ENCODE data around the gene NRDE2.
A peak's percentile ranks its signal among the peaks of the same experiment; 100 is the strongest.
"Not testable (repeated sequence)": the region's sequence is repeated elsewhere in the genome, so short reads cannot be mapped to it uniquely, and the experiment has no call there.

The NRDE2 gene

DNA sequence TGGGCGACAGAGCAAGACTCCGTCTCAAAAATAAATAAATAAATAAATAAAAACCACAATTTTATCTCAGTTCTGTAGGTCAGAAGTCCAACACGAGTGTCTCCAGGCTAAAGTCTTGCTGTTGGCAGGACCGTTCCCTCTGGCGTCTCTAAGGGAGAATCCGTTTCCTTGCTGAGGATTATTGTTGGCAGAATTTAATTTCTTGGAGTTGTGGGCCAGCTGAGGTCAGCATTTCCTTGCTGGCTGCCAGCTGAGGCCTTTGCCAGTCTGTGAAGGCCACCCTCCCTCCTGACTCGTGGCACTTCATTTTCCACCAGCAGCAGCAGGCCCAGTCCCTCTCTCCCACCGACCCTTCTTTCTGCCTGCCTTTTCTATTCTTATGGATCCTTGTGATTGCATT lies 58.2 kb downstream of the NRDE2 start:
- no peak for DNase-seq

GRCh38 chr14:90272523-90272922 lies 59.2 kb downstream of the NRDE2 start:
- DNase-seq: no peak

DNA sequence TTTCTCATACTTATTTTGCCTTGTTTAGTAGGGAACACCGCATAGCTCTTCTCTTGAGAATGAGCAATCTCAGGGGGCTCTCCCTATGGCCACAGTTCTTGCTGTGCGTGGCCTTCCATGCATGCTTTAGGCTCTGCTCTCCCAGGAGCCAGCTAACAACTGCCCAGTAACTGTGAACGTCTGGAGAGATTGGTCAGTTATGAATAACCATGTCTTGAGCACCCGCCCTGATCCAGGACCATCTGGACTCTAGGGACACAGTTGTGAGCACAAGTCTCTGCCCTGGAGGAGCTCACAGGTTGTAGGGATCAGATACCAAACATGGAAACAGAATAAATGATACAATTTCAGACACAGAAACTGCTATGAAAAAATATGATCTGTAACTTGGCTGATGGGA lies 63.3 kb downstream of the NRDE2 start:
- no peak for DNase-seq

DNA sequence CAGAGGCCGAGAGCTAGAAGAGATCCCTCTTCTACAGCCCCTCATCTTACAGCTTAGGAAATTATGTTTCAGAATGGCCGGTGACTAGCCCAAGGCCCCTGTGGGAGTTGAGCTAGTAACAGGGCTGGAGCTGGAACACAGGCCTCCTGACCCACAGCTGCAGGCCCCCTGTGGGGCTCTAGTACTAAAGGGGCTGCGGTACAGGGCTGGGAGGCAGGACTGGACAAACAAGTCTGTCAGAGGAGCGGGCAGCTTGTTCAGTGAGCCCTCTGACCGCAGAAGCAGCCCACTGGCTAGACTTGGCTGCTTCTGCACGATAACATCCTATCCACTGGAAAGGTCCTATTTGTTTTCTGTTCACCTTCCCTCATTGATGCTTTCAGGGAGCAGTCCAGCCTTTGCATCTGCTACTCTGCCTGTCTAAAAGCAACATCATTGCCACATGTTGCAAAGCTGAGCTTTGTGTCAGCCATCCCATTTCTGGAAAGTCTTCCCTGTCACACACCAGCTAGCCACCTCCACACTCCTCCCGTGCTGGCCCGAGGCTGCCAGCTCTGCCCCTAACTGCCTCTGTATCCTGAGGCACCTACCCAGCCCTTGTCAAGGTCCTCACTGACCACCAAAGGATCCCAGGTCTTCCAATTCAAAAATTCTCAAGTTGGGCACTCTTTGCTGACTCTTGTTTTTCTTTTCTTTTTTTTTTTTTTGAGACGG lies 65.1 kb downstream of the NRDE2 start:
- DNase-seq: no peak

- no peak for DNase-seq
Measured at GRCh38 chr14:90263748-90264449, 67.8 kb downstream of the NRDE2 start.

- peak; percentile 89 to 91 for DNase-seq
Measured at GRCh38 chr14:90256354-90257131, 75.2 kb downstream of the NRDE2 start, which contains the start of gene PSMC1. Gene PSMC1, plus strand, starts transcription at chr14:90256553. Its CDS starts 45 bp downstream, at chr14:90256598.

DNA sequence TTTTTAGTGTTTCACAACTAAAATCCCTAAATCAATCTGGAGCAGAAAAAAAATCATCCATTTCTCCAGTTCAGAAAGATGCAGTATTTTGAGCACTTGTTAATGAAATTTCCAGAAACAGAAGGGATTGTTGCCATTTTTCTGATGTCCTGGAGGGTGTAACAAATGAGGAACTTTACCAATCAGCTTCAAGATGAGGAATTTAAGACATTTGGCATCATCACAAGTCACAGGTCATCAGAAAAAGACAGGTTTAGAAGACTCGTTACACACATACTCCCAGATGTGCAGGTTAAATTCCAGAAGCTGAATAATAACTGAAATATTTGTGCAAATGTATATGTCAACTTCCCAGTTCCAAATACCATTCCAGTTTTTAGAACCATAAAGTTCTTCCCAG lies 75.9 kb downstream of the NRDE2 start:
- no peak for DNase-seq

DNA sequence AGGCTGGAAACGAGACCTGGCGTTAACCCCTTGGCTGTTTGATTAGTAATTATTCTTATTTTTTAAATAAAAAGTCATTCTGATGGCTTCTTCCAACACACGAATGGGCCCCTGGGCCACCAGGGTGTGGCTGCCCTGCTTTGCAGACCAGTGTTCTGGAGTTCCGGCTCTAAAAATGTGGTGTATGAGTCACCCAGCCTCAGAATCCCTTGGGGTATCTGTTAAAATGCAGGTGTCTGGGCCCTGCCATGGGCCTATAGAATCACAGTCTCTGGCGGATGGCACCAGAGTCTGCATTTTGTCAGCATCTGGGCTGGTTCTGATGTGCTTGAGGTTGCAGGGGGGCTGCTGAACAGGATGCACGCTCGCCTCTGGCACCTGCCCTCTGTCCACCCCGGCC lies 77.9 kb downstream of the NRDE2 start:
- no peak for DNase-seq

DNA sequence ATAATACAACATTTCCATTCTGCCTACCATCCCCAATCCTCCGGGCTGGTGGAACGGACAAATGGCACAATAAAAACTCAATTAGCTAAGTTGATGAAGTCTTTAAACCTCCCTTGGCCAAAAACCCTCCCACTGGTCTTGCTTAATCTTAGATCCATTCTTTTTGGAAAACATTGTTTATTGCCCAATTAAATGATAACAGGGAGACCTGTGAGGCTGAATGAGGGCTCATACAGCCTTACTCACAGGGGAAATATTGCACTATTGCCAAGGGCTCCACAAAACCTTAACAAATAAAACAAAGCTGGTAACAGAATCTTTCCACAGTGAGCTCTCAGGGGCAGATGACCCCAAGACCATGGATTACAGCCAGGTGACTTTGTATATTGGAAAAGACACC lies 83.1 kb downstream of the NRDE2 start:
- DNase-seq: no peak

GRCh38 chr14:90247441-90247840 lies 84.3 kb downstream of the NRDE2 start:
- not testable (repeated sequence) for DNase-seq

GRCh38 chr14:90246936-90247335 lies 84.8 kb downstream of the NRDE2 start:
- no peak for DNase-seq

DNA sequence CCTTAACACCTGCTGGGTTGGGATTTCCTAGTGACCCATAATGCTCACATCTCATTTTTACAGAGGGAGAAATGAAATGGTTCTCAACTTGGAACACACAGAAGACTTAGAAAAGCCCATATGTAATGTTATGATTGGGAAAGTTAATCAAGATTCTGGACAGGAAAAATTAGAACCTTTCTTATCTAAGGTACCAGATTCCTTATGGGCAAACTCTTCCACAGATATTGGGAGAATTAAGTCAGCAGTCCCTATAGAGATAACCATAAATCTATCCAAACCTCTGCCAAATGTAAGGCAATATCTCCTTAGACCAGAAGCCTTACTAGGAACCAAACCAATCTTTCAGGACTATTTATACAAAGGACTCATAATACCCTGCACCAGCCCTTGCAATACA lies 89.3 kb downstream of the NRDE2 start:
- DNase-seq: no peak

- no peak for DNase-seq
Measured at GRCh38 chr14:90239139-90239538, 92.6 kb downstream of the NRDE2 start.

DNA sequence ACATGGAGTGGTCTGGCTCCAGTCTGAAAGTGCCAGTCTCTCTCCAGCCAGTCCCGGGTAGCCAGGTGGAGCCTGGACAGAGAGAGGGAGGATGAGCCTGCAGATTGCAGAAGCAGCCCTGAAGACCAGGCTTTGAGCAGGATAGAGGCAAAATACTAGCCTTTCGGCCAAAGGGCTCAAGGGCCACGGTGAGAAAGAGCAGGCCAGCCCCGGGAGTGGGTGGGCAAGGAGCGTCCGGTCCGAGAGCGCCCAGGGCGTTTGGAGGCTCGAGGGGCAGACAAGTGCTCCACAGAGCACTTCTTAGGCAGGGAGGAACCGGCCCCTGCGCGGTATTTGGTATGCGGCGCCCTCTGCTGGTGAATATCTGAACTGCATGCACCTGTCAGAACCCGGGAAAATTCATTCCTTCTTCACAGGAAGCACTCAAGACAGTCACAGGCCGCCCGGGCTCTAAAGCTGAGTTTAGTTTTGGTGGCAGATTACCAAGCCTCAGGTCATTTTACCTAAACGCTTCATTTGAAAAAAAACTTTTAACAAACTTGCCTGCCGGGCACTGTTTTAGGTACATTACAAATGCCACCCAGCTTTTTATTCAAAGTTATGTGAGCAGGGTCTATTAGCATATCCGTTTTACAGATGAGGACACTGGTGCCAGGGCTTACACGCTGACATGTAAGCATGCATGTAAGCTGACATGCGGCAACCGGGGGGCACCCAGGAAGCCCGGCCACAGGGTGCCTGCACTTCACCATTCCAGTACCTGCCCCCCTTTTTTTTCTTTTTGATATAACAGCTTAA lies 96.4 kb downstream of the NRDE2 start:
- DNase-seq: peak; percentile 43 to 56

GRCh38 chr14:90229942-90230341 lies 101.8 kb downstream of the NRDE2 start:
- not testable (repeated sequence) for DNase-seq

- no peak for DNase-seq
Measured at GRCh38 chr14:90228478-90228877, 103.3 kb downstream of the NRDE2 start.

Data from CD4-positive, alpha-beta T cell treated with Interleukin-1 beta for 1 hour (primary cell).